PC-3 (cell line): ENCODE results near the gene FUT1.

Source experiments
- CTCF ChIP-seq: fragments of 300-600 bp; sonication (generic); conservative IDR thresholded peaks from 2 replicates; pipeline ENCODE4 v1.5.1; 2017; ENCODE audit warnings: antibody characterized with exemption, low read depth, mild to moderate bottlenecking, low read length
- EZH2 ChIP-seq: fragments of 300-600 bp; sonication (generic); IDR thresholded peaks from one replicate; pipeline ENCODE4 v1.6.1; 2017; ENCODE audit warnings: antibody characterized with exemption, mild to moderate bottlenecking, low read length; ENCODE audit not compliant: unreplicated experiment

GRCh38 chr19:48756212-48756611, 3.8 kb upstream of the FUT1 start:
- TF ChIP-seq EZH2 (no peak), CTCF (no peak)
